Head of caudate nucleus (tissue), 42 donors: Measurements from ENCODE around the gene SIAH2.
A peak's percentile ranks its signal among the peaks of the same experiment; 100 is the strongest.
"Not testable (repeated sequence)": the region's sequence is repeated elsewhere in the genome, so short reads cannot be mapped to it uniquely, and the experiment has no call there.

ENCODE experiments used
- DNase-seq, 42 donors: peaks; one replicate each; pipeline versions ENCODE4 v3.0.0 to v3.0.0-alpha.2; 2020 to 2021; ENCODE audit warnings: mixed read lengths in 7 of 42
- intact Hi-C: fragments of 100-400 bp; cut with DNase I; formaldehyde crosslinking; loops from one replicate; pipeline ENCODE4 v1.15.0; 2022

SIAH2 gene, protein sequence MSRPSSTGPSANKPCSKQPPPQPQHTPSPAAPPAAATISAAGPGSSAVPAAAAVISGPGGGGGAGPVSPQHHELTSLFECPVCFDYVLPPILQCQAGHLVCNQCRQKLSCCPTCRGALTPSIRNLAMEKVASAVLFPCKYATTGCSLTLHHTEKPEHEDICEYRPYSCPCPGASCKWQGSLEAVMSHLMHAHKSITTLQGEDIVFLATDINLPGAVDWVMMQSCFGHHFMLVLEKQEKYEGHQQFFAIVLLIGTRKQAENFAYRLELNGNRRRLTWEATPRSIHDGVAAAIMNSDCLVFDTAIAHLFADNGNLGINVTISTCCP

DNA sequence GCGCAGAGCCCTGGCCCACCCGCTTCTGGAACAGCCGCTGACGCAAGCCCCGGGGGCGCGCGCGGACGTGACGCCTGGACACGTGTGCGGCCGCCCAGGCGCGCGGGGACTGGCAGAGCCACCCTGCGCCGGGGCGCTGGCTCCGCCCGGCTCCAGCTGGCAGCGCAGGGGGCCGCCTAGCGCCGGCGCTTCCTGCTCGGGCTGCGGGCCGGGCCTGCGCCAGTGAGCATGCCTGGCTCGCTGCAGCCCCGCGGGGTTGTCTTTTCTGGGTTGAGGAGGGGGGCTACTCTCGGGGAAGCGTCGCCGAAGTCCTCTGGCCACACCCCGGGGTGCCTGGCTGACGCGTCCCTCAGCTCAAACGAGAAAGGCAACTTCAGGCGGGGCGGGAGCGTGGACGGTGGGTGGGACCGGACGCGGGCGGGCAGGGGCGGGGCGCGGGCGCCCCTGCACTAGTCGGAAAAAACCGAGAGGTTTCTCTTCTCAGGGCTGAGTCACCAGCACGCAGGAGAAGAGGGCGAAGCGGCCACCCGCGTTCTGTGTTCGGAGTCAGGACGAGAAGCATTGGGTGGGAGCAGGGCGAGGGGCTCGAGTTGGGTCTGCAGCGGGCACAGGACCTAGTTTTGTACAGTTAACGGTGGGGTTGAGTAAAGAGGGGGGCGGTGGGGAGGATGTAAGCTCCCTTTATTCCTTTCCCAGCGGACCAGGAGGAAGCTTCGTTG is at the start of gene SIAH2:
Gene SIAH2 (minus strand): TSS at position 48 of the 719 bp plus-strand sequence. CDS start 320 bp downstream, outside the sequence.
- intact Hi-C loops, result loop anchor here (2.0 to 10.0 kb wide), 3 partner anchors 58 to 216 kb away; partner anchors contain the start of genes EIF2A, ERICH6, SELENOT and SERP1

GRCh38 chr3:150811984-150812383 is 49.0 kb upstream of the SIAH2 start:
- DNase-seq, result no peak
- intact Hi-C loops, result no loop called here

More for the DNA sequence above, at the start of gene SIAH2:
- peak; percentile 78 to 97 (median 93) for DNase-seq

- no peak for DNase-seq
- intact Hi-C loops, result no loop called here
Observed at GRCh38 chr3:150810641-150811040, 47.7 kb upstream of the SIAH2 start.

GRCh38 chr3:150806185-150806835 is 43.3 kb upstream of the SIAH2 start:
- intact Hi-C loops, result no loop called here
- no peak for DNase-seq

- DNase-seq, result no peak
- intact Hi-C loops, result no loop called here
Observed at GRCh38 chr3:150805354-150805753, 42.4 kb upstream of the SIAH2 start.

- intact Hi-C loops, result no loop called here
- DNase-seq, result no peak
Observed at GRCh38 chr3:150803440-150803985, 40.5 kb upstream of the SIAH2 start.

DNA sequence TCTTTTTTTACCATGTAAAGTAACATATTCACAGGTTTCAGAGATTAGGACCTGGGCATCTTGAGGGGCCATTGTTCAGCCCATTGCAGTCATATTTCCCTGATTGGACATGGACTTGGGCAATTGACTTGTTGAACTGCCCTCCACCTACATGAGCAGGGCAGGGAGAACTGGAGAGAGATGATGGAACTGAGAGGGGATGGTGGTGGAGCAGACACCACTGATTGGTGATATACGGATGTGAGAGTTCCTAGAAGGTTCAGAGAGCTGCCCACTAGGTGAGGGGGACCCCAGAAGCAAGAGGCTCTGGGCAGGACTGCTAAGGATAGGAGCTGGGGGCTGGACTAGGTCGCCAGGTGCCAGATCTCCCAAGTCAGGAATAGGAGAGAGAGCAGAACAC is 37.8 kb upstream of the SIAH2 start:
- intact Hi-C loops, result no loop called here
- no peak for DNase-seq

DNA sequence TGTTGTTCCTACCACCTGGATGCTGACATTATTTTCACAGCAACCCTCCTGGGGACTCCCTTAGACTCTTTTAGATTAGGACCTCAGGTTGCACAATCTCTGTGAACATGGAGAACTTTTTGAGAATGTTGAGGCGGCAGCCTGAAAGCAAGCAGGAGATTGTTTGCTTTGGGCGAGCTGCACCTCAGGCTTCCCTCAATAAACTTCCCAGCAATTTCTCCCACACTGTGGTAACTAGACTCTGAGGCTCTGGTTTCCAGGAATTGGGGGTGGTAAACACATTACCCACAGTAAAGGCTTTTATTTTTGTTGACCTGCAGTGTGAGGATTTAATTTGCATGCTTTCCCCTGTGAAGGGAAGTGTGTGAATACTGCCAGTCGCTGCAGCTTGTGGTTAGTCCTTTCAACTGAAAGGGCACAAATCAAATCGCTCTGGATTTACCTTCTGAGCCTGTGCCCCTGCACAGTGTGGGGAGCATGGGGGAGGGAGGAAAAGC is 35.2 kb upstream of the SIAH2 start:
- DNase-seq, result no peak
- intact Hi-C loops, result no loop called here

- DNase-seq, result no peak
Observed at GRCh38 chr3:150797155-150797554, 34.2 kb upstream of the SIAH2 start.

DNA sequence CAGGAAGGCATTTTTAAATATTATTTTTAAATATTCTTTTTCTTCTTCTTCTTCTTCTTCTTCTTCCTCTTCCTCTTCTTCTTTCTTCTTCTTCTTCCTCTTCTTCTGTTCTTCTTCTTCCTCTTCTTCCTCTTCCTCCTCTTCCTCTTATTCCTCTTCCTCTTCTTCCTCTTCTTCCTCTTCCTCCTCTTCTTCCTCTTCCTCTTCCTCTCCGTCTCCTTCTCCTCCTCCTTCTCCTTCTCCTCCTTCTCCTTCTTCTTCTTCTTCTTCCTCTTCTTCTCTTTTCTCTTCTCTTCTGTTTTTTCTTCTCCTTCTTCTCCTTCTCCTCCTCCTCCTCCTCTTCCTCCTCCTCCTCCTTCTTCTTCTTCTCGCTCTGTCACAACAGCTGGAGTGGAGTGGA is 33.6 kb upstream of the SIAH2 start:
- DNase-seq, intact Hi-C loops: not testable (repeated sequence)

More at GRCh38 chr3:150797155-150797554, 34.2 kb upstream of the SIAH2 start:
- intact Hi-C loops, result no loop called here

GRCh38 chr3:150793641-150794040 is 30.7 kb upstream of the SIAH2 start:
- intact Hi-C loops, result no loop called here
- peak in 1 of 42 donors; percentile 10 for DNase-seq

DNA sequence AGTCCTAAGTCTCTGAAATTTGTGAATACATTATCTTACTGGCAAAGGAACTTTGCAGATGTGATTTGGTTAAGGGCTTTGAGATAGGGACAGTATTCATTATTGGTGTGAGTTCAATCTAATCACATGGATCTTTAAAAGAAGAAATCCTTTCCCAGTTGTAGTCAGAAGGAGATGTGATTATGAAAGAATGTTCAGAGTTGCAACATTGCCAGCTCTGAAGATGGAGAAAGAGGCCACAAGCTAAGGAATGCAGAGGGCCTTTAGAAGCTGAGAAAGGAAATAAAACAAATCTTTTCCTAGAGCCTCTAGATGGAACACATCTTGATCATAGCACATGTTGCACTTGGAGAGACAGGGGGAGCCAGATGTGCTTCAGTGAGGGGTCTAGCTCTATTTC is 27.7 kb upstream of the SIAH2 start:
- no peak for DNase-seq
- intact Hi-C loops, result no loop called here

DNA sequence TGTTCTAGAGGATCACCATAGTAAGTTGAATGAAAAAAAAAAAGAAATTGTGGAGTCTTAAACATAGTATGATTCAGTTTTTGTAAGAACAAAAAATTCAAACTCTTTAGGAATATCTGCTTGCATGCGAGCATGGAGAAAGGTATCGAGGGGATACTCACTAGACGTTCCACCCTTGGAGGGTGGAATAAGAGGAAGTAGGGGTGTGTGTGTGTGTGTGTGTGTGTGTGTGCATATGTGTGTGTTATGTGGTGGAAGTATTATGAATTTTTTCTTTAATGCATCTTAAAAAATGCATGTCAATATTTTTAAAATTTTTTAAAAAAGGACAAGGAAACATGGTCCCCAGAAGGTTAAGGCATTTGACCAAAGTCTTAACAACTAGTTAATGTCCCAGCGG is 26.5 kb upstream of the SIAH2 start:
- no peak for DNase-seq
- intact Hi-C loops, result loop anchor here (5.0 to 10.0 kb wide), 2 partner anchors 75 to 358 kb away; no protein-coding TSS in a partner anchor

DNA sequence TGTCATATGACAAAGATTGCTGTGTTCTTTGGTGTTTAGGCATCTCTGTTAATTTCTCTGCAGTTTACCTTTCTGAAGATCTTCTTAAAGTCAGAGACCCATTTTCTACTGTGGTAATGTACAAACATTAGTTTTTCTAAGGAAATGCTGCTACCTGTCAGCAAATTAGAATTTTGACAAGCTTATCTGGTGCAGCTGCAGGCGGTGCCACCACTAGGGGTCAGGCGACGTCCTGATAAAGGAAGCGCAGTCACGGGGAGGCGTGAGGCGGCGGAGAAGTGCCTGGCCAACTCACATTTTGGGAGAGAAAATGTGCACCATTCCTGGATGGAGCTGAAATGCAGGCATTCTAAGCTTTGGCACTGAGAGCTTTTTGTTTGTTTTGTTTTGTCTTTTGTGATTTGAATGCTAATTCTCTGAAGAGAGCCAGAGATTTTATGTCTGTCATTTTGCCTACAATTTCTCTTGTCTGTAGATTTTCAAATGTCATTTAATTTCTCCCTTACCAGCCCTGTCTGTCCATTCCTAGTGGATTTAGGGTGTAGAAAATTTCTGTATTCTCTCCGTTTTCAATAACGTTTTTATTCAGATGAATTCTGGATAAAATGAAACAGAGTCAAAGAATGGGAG is 24.9 kb upstream of the SIAH2 start:
- intact Hi-C loops, result loop anchor here (5.0 to 10.0 kb wide), 2 partner anchors 77 to 359 kb away; no protein-coding TSS in a partner anchor
- DNase-seq, result peak; percentile 76 to 94 (median 88)

DNA sequence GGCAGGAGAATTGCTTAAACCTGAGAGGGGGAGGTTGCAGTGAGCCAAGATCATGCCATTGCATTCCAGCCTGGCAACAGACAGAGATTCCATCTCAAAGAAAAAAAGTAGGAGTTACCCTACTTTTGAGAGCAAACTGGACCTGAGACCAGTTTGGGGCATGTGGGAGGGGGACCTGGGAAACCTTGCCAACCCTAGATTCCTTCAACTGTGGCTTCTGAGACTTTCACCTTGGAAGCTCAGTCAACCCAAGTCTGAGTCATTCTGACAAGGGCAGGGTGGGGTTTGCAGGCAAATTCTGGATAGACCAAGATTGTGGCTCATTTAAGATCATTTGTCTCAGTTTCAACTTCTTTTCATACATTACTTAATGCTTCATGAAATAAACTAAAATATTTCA is 23.8 kb upstream of the SIAH2 start:
- intact Hi-C loops, result loop anchor here (5.0 to 10.0 kb wide), 2 partner anchors 78 to 361 kb away; no protein-coding TSS in a partner anchor
- DNase-seq, result no peak

GRCh38 chr3:150784747-150785125 is 21.8 kb upstream of the SIAH2 start:
- intact Hi-C loops, result loop anchor here (5.0 to 10.0 kb wide), 2 partner anchors 80 to 363 kb away; no protein-coding TSS in a partner anchor
- no peak for DNase-seq

DNA sequence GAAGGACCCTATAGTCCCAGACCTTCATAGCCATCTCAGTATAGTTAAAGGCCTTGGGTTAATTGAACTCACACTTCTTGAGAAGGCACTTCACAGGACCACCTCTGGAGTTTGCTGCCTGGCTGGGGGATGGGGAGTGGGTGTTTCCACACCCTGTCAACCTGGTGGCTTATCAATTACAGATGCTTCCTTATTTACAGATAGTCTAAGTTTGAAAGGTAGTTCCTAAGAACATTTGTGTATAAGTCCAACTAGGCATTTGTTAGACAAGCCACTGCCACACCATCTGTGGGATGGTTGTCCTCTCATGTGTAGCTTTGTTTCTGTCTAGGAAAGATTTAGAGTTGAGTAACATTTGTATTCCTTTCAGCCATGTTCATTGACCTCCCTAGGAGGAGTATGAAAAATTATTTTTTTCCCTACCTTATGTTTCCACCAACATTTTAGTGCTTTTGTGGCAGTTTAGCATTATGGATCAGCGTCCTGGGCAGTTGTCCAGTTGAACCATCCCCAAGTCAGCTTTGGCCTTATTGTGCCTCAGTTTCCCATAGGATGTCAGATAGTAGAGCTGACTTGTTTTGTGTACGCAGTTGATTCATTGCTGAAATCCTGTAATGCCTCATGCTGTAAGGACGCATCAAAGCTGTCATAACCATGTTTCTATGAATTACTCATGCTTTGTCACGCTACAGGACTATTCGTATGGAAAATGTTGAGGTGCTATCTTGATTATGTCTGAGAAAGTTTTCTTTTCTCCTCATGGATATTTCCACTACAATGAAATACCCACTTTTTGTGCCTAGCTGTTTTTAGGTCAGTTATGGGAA is 21.2 kb upstream of the SIAH2 start:
- DNase-seq, result no peak
- intact Hi-C loops, result loop anchor here (10.0 kb wide), 1 partner anchor 81 kb away; no protein-coding TSS in a partner anchor

- intact Hi-C loops, result loop anchor here (10.0 kb wide), 1 partner anchor 81 kb away; no protein-coding TSS in a partner anchor
- DNase-seq, result no peak
Observed at GRCh38 chr3:150783316-150783715, 20.3 kb upstream of the SIAH2 start.
